SU-DHL-6 (cell line): Measurements from ENCODE around the gene SNX27.

Experiments
- H2AFZ ChIP-seq: fragments of 200-600 bp; sonication (generic); 2 replicates; pipeline ENCODE4 v1.6.1; 2014; ENCODE audit warnings: low read depth, mild to moderate bottlenecking, moderate library complexity, mixed read lengths, antibody characterized with exemption, low read length; ENCODE audit not compliant: severe bottlenecking
- H3F3A ChIP-seq: fragments of 200-600 bp; shearing (Covaris generic); 2 replicates; pipeline ENCODE4 v1.6.0; 2016; ENCODE audit warnings: antibody characterized with exemption, mild to moderate bottlenecking; ENCODE audit not compliant: insufficient read depth
- H3K27ac ChIP-seq: fragments of 200-600 bp; sonication (generic); 2 replicates; pipeline ENCODE4 v1.5.1; 2016; ENCODE audit warnings: low read depth, mild to moderate bottlenecking, low read length, moderate library complexity, mixed read lengths
- H3K27me3 ChIP-seq: fragments of 200-600 bp; sonication (generic), shearing (Covaris generic); 2 replicates; pipeline ENCODE4 v1.6.0; 2014; ENCODE audit warnings: mild to moderate bottlenecking, low read length
- H3K36me3 ChIP-seq: fragments of 200-600 bp; sonication (generic); 2 replicates; pipeline ENCODE4 v1.6.1; 2014; ENCODE audit warnings: mild to moderate bottlenecking, low read length, mixed read lengths
- H3K4me2 ChIP-seq: fragments of 300-600, 200-600 bp; shearing (Covaris generic), sonication (generic); 2 replicates; pipeline ENCODE4 v1.6.0; 2014; ENCODE audit warnings: low read length, low read depth, mild to moderate bottlenecking; ENCODE audit not compliant: poor library complexity, severe bottlenecking
- H3K4me3 ChIP-seq: fragments of 200-600 bp; sonication (generic); 2 replicates; pipeline ENCODE4 v1.5.1; 2014; ENCODE audit warnings: antibody characterized with exemption, low read length, mild to moderate bottlenecking, mixed read lengths; ENCODE audit not compliant: insufficient read depth, poor library complexity, severe bottlenecking
- H3K79me2 ChIP-seq: fragments of 200-600 bp; sonication (generic); 2 replicates; pipeline ENCODE4 v1.6.1; 2014; ENCODE audit warnings: mild to moderate bottlenecking, low read length, moderate library complexity; ENCODE audit not compliant: insufficient read depth
- H3K9ac ChIP-seq: fragments of 200-600 bp; sonication (generic); 2 replicates; pipeline ENCODE4 v1.7.0; 2014; ENCODE audit warnings: mild to moderate bottlenecking, low read length
- H3K9me2 ChIP-seq: fragments of 200-600 bp; sonication (generic); replicated peaks from 2 replicates; pipeline ENCODE4 v1.6.1; 2014; ENCODE audit warnings: low read length; ENCODE audit not compliant: insufficient read depth
- H3K9me3 ChIP-seq: fragments of 200-600 bp; sonication (generic); 2 replicates; pipeline ENCODE4 v1.6.1; 2014; ENCODE audit warnings: low read length, mixed read lengths; ENCODE audit not compliant: insufficient read depth
- H4K20me1 ChIP-seq: fragments of 200-600 bp; sonication (generic); 2 replicates; pipeline ENCODE4 v1.6.1; 2014; ENCODE audit warnings: low read depth, mild to moderate bottlenecking, antibody characterized with exemption, low read length, moderate library complexity, mixed read lengths
- CTCF ChIP-seq: fragments of 200-600 bp; sonication (generic); IDR thresholded peaks from one replicate; pipeline ENCODE4 v1.5.1; 2017; ENCODE audit warnings: antibody characterized with exemption, mild to moderate bottlenecking, low read length, moderate library complexity; ENCODE audit not compliant: insufficient read depth, poor library complexity, severe bottlenecking
- EZH2phosphoT487 ChIP-seq: fragments of 200-600 bp; sonication (generic), shearing (Covaris generic); conservative IDR thresholded peaks from 2 replicates; pipeline ENCODE4 v1.6.1; 2018; ENCODE audit warnings: mild to moderate bottlenecking, antibody characterized with exemption, low read length, moderate library complexity, mixed read lengths

The SNX27 gene

GRCh38 chr1:151612501-151613281, 841 bp downstream of the SNX27 start:
- H3F3A ChIP-seq, result no peaks in the 10 kb centered on the region
- no peaks in the 10 kb centered on the region for H4K20me1 ChIP-seq
- H3K27ac ChIP-seq, result no peak overlapping the region
- H3K79me2 ChIP-seq, result peaks cover 24% of the 10 kb centered on the region; the same call in 1 of the 2 replicates
- H3K4me3 ChIP-seq, result peak overlapping the region; percentile 96
- peak overlapping the region; percentile 76 for H3K4me2 ChIP-seq
- peak overlapping the region; percentile 78 for H3K9ac ChIP-seq
- peak overlapping the region; percentile 73 for H2AFZ ChIP-seq
- H3K36me3 ChIP-seq, result no peaks in the 10 kb centered on the region
- no peaks in the 10 kb centered on the region for H3K9me2 ChIP-seq
- no peak for TF ChIP-seq CTCF
- no peak for TF ChIP-seq EZH2phosphoT487
- H3K27me3 ChIP-seq, result no peaks in the 10 kb centered on the region
- no peaks in the 10 kb centered on the region for H3K9me3 ChIP-seq

DNA sequence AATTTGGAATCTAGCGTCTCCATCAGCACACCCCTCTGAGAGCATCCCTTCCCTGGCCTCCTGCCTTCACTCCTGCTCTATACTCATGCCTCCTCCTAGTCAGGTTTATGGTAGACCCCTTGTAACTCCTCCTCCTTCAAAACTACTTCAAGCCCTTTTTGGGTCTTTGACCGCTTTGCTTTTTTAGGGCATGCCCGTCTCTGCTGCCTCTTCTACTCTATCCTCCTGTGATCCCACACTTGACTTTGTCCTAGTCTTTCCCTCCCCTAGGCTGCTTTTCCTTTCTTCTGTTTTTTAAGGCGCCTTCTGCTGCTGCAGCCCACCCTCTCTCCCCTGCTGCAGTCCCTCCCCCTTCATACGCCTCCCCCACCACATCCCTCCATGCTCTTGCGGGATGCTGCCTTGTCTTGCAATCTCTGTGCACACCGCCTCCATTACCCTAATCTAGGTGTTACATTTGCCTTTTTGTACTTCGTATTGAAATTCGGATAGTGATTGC, 1.5 kb downstream of the SNX27 start:
- no peak overlapping the region for H3K27ac ChIP-seq
- no peak overlapping the region for H2AFZ ChIP-seq
- no peaks in the 10 kb centered on the region for H3K36me3 ChIP-seq

DNA sequence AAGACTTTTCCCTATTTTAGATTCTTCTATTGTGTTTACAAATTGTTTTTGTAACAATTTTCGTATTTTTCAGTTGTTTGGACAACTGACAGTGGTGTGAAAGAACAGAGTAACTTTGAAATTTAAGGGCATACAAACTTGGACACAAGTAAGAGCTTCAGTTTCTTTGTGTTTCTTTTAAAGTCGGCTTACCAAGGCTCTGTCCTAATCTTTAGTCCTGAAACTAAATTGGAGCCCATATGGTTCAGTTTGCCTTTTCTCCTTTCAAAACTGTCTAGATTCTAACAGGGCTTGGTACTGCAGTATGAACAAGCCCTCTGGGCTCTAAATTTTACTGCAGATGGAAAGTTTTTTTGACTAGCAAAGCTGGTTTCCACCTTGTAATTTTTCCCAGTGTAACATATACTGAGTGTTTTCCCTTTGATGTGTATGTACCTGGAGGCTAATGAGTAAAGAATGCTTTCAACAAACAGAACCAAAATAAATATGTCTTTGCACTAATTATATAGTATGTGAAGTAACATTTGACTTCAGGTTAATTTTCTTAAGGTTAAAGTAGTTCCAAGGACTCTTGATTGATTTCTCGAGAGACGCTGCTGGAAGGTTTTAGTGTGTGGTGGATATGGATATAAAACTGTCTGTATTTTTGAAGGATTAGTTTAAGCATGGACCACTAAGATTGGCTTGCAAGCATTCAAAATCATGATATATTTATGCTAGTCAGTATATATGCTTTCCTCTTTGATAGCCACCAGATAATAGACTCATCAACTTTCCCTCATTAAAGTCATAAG, 4.1 kb downstream of the SNX27 start:
- no peak overlapping the region for H3K4me2 ChIP-seq

More for the DNA sequence above, 1.5 kb downstream of the SNX27 start:
- peak overlapping the region; percentile 76 for H3K4me2 ChIP-seq
- no peaks in the 10 kb centered on the region for H4K20me1 ChIP-seq
- H3K9me2 ChIP-seq, result no peaks in the 10 kb centered on the region
- H3K79me2 ChIP-seq, result peaks cover 30% of the 10 kb centered on the region
- peak overlapping the region; percentile 78 for H3K9ac ChIP-seq
- peak overlapping the region; percentile 96 for H3K4me3 ChIP-seq
- no peaks in the 10 kb centered on the region for H3K9me3 ChIP-seq
- no peaks in the 10 kb centered on the region for H3K27me3 ChIP-seq
- H3F3A ChIP-seq, result no peaks in the 10 kb centered on the region
- no peak for TF ChIP-seq EZH2phosphoT487
- no peak for TF ChIP-seq CTCF

More for the DNA sequence above, 4.1 kb downstream of the SNX27 start:
- no peak overlapping the region for H3K9ac ChIP-seq
- no peaks in the 10 kb centered on the region; the same call in 1 of the 2 replicates for H3F3A ChIP-seq
- H3K79me2 ChIP-seq, result peaks cover 37% of the 10 kb centered on the region
- no peaks in the 10 kb centered on the region for H4K20me1 ChIP-seq
- no peak overlapping the region for H2AFZ ChIP-seq
- no peaks in the 10 kb centered on the region for H3K36me3 ChIP-seq
- no peak overlapping the region for H3K4me3 ChIP-seq
- no peaks in the 10 kb centered on the region for H3K9me3 ChIP-seq
- no peak for TF ChIP-seq EZH2phosphoT487
- TF ChIP-seq CTCF, result no peak
- no peaks in the 10 kb centered on the region for H3K9me2 ChIP-seq
- no peaks in the 10 kb centered on the region for H3K27me3 ChIP-seq
- H3K27ac ChIP-seq, result no peak overlapping the region
